ENCODE results near the gene RNF217. TPM values are rescaled to one million over a fixed set of nuclear protein-coding genes. Genes with fewer than 3 reads are reported as not detected.

RNF217 gene
- total RNA-seq, 1 experiment from 2014 or later, result 42.3 TPM

GRCh38 chr6:124928851-124929250, 33.4 kb upstream of the RNF217 start:
- Histone ChIP-seq H3K27ac (no peak overlapping the region), H4K20me1 (ENCODE audit: insufficient read depth) (no peaks in the 10 kb centered on the region), H2AFZ (no peak overlapping the region), H3K79me2 (ENCODE audit: low read depth) (no peaks in the 10 kb centered on the region), H3K9me2 (ENCODE audit: insufficient read depth) (no peaks in the 10 kb centered on the region), H3K4me3 (no peak overlapping the region), H3K4me2 (no peak overlapping the region), H3K9me3 (ENCODE audit: insufficient read depth, low read depth) (no peaks in the 10 kb centered on the region), H3K27me3 (ENCODE audit: insufficient read depth, low read depth) (no peaks in the 10 kb centered on the region), H3F3A (ENCODE audit: insufficient read depth, low read depth) (no peaks in the 10 kb centered on the region), H3K36me3 (ENCODE audit: low read depth) (no peaks in the 10 kb centered on the region), H3K4me1 (replicated peaks; ENCODE audit: insufficient read depth) (no peaks in the 10 kb centered on the region)
- POLR2A ChIA-PET (ENCODE audit: unreplicated experiment), result no interaction called here
- no peak for DNase-seq
- intact Hi-C loops (cut with micrococcal nuclease; ENCODE audit: unreplicated experiment), result no loop called here
- CTCF ChIA-PET, result no interaction called here
- no peak for TF ChIP-seq EZH2 (IDR thresholded peaks at IDR 0.05; ENCODE audit: low read depth)
- TF ChIP-seq, protein P1, sequence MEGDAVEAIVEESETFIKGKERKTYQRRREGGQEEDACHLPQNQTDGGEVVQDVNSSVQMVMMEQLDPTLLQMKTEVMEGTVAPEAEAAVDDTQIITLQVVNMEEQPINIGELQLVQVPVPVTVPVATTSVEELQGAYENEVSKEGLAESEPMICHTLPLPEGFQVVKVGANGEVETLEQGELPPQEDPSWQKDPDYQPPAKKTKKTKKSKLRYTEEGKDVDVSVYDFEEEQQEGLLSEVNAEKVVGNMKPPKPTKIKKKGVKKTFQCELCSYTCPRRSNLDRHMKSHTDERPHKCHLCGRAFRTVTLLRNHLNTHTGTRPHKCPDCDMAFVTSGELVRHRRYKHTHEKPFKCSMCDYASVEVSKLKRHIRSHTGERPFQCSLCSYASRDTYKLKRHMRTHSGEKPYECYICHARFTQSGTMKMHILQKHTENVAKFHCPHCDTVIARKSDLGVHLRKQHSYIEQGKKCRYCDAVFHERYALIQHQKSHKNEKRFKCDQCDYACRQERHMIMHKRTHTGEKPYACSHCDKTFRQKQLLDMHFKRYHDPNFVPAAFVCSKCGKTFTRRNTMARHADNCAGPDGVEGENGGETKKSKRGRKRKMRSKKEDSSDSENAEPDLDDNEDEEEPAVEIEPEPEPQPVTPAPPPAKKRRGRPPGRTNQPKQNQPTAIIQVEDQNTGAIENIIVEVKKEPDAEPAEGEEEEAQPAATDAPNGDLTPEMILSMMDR (conservative IDR thresholded peaks at IDR 0.05), result no peak
- no TSS peak for BruUV-seq (replicated peaks)

- POLR2A ChIA-PET (ENCODE audit: unreplicated experiment), result no interaction called here
- no TSS peak for BruUV-seq (replicated peaks)
- H3F3A ChIP-seq (ENCODE audit: insufficient read depth, low read depth), result no peaks in the 10 kb centered on the region
- no peaks in the 10 kb centered on the region for H3K36me3 ChIP-seq (ENCODE audit: low read depth)
- no peaks in the 10 kb centered on the region for H3K9me2 ChIP-seq (ENCODE audit: insufficient read depth)
- DNase-seq, result no peak
- no peak overlapping the region for H3K27ac ChIP-seq
- H3K9me3 ChIP-seq (ENCODE audit: insufficient read depth, low read depth), result no peaks in the 10 kb centered on the region; the same call in 1 of the 2 replicates
- CTCF ChIA-PET, result no interaction called here
- intact Hi-C loops (cut with micrococcal nuclease; ENCODE audit: unreplicated experiment), result no loop called here
- no peak overlapping the region for H2AFZ ChIP-seq
- no peaks in the 10 kb centered on the region for H4K20me1 ChIP-seq (ENCODE audit: insufficient read depth)
- no peaks in the 10 kb centered on the region for H3K4me1 ChIP-seq (replicated peaks; ENCODE audit: insufficient read depth)
- no peak overlapping the region for H3K4me2 ChIP-seq
- TF ChIP-seq, protein P1 (conservative IDR thresholded peaks at IDR 0.05), result no peak
- TF ChIP-seq EZH2 (IDR thresholded peaks at IDR 0.05; ENCODE audit: low read depth), result no peak
- no peaks in the 10 kb centered on the region for H3K79me2 ChIP-seq (ENCODE audit: low read depth)
- no peaks in the 10 kb centered on the region for H3K27me3 ChIP-seq (ENCODE audit: insufficient read depth, low read depth)
- no peak overlapping the region for H3K4me3 ChIP-seq
Measured at GRCh38 chr6:124937645-124938044, 24.6 kb upstream of the RNF217 start.

GRCh38 chr6:124941259-124941658, 21.0 kb upstream of the RNF217 start:
- H2AFZ ChIP-seq, result no peak overlapping the region
- no peak overlapping the region for H3K27ac ChIP-seq
- CTCF ChIA-PET, result no interaction called here
- H3K4me3 ChIP-seq, result no peak overlapping the region
- H3K27me3 ChIP-seq (ENCODE audit: insufficient read depth, low read depth), result no peaks in the 10 kb centered on the region
- no peaks in the 10 kb centered on the region for H4K20me1 ChIP-seq (ENCODE audit: insufficient read depth)
- H3K79me2 ChIP-seq (ENCODE audit: low read depth), result no peaks in the 10 kb centered on the region
- H3K9me2 ChIP-seq (ENCODE audit: insufficient read depth), result no peaks in the 10 kb centered on the region
- H3K36me3 ChIP-seq (ENCODE audit: low read depth), result no peaks in the 10 kb centered on the region
- H3F3A ChIP-seq (ENCODE audit: insufficient read depth, low read depth), result no peaks in the 10 kb centered on the region
- H3K4me2 ChIP-seq, result no peak overlapping the region
- POLR2A ChIA-PET (ENCODE audit: unreplicated experiment), result no interaction called here
- no peaks in the 10 kb centered on the region for H3K4me1 ChIP-seq (replicated peaks; ENCODE audit: insufficient read depth)
- intact Hi-C loops (cut with micrococcal nuclease; ENCODE audit: unreplicated experiment), result no loop called here
- BruUV-seq (replicated peaks), result no TSS peak
- DNase-seq, result no peak
- no peaks in the 10 kb centered on the region for H3K9me3 ChIP-seq (ENCODE audit: insufficient read depth, low read depth)
- TF ChIP-seq EZH2 (IDR thresholded peaks at IDR 0.05; ENCODE audit: low read depth), result no peak
- TF ChIP-seq, protein P1 (conservative IDR thresholded peaks at IDR 0.05), result no peak

Measured in PC-9 (cell line).